B cell (primary cell): ENCODE results near the gene NAV2. TPM values are rescaled to one million over a fixed set of nuclear protein-coding genes. Genes with fewer than 3 reads are reported as not detected.

Experiments used
- ATAC-seq: fragments of 200-7000 bp; cut with Tn5 transposase; one replicate; pipeline ENCODE4 v1.10.0; 2021; ENCODE audit warnings: low read depth, mild to moderate bottlenecking, moderate number of reproducible peaks, moderate library complexity
- CTCF ChIA-PET: fragments of 350-600 bp; sonication (Branson Sonifier 250); formaldehyde crosslinking; loops from one replicate; lab custom pipeline; 2021; ENCODE audit warnings: antibody characterized with exemption, inconsistent platforms; lab: Charles Lee
- POLR2A ChIA-PET: fragments of 350-600 bp; sonication (Branson Sonifier 250); formaldehyde crosslinking; loops from one replicate; lab custom pipeline; 2021; ENCODE audit warnings: antibody characterized with exemption; lab: Charles Lee
- DNase-seq: peaks from one replicate; pipeline ENCODE4 v3.0.0; 2013
- H2AFZ ChIP-seq: 2 replicates; pipeline ENCODE4 v1.6.1; 2012; ENCODE audit warnings: mild to moderate bottlenecking, low read depth, low read length; ENCODE audit not compliant: insufficient read depth, poor library complexity, severe bottlenecking
- H3K27ac ChIP-seq, 2 donors: 1 replicate in 1 of 2; 2 replicates in 1 of 2; pipeline ENCODE4 v1.5.1; 2012 to 2013; ENCODE audit warnings: low read length in 2 of 2, mild to moderate bottlenecking in 2 of 2, moderate library complexity in 1 of 2
- H3K27me3 ChIP-seq, 4 experiments: fragments of 200-600 bp in 1 of 4; sonication (generic) in 1 of 4; replicated peaks in 1 of 4; 1 replicate in 2 of 4; 2 replicates in 2 of 4; pipeline versions ENCODE4 v1.6.1 to v1.7.0; 2013 to 2016; ENCODE audit warnings: low read length in 3 of 4, mild to moderate bottlenecking in 2 of 4, mixed read lengths in 1 of 4, moderate library complexity in 1 of 4; ENCODE audit not compliant: insufficient read depth in 4 of 4, control insufficient read depth in 3 of 4; ENCODE audit errors: control extremely low read depth in 1 of 4
- H3K36me3 ChIP-seq, 2 experiments: replicated peaks in 1 of 2; 1 replicate in 1 of 2; 2 replicates in 1 of 2; pipeline versions ENCODE4 v1.6.1 to v1.7.1; 2013; ENCODE audit warnings: low read length in 1 of 2; ENCODE audit not compliant: insufficient read depth in 2 of 2, control insufficient read depth in 1 of 2; ENCODE audit errors: control extremely low read depth in 1 of 2, extremely low read depth in 1 of 2
- H3K4me1 ChIP-seq, 2 donors: fragments of 200-600 bp in 1 of 2; sonication (generic) in 1 of 2; 1 replicate in 1 of 2; 2 replicates in 1 of 2; pipeline versions ENCODE4 v1.5.1 to v1.6.1; 2013 to 2017; ENCODE audit warnings: low read length in 2 of 2; ENCODE audit not compliant: control insufficient read depth in 2 of 2, insufficient read depth in 2 of 2
- H3K4me2 ChIP-seq: replicated peaks from 2 replicates; pipeline ENCODE3; 2012; ENCODE audit warnings: mild to moderate bottlenecking, low read depth, low read length; ENCODE audit not compliant: poor library complexity, severe bottlenecking
- H3K4me3 ChIP-seq, 5 experiments: fragments of 200-600 bp in 1 of 5; sonication (generic) in 1 of 5; 1 replicate in 3 of 5; 2 replicates in 2 of 5; pipeline versions ENCODE4 v1.5.1 to v1.7.0; 2011 to 2016; ENCODE audit warnings: low read length in 4 of 5, mild to moderate bottlenecking in 4 of 5, low read depth in 2 of 5, control low read depth in 1 of 5, moderate library complexity in 1 of 5; ENCODE audit not compliant: insufficient read depth in 1 of 5; ENCODE audit errors: control extremely low read depth in 1 of 5, extremely low read depth in 1 of 5
- H3K79me2 ChIP-seq: fragments of 200-600 bp; sonication (generic); one replicate; pipeline ENCODE4 v1.6.0; 2016; ENCODE audit warnings: low read length; ENCODE audit not compliant: control insufficient read depth, insufficient read depth
- H3K9ac ChIP-seq: fragments of 200-600 bp; sonication (generic); 2 replicates; pipeline ENCODE4 v1.6.1; 2017; ENCODE audit warnings: mild to moderate bottlenecking, low read length, moderate library complexity
- H3K9me3 ChIP-seq, 3 donors: one replicate each; pipeline versions ENCODE4 v1.6.1 to v1.7.1; 2013; ENCODE audit warnings: low read length in 2 of 3; ENCODE audit not compliant: control insufficient read depth in 2 of 3, insufficient read depth in 1 of 3; ENCODE audit errors: control extremely low read depth in 1 of 3
- H4K20me1 ChIP-seq: 2 replicates; pipeline ENCODE4 v1.6.0; 2012; ENCODE audit warnings: mild to moderate bottlenecking, low read length; ENCODE audit not compliant: insufficient read depth, control insufficient read depth, poor library complexity, severe bottlenecking
- H3K27ac Mint-ChIP-seq: one replicate; pipeline ENCODE4 v1.8.0; 2021; ENCODE audit warnings: mixed read lengths
- H3K27me3 Mint-ChIP-seq: one replicate; pipeline ENCODE4 v1.8.0; 2021; ENCODE audit warnings: mixed read lengths
- H3K4me1 Mint-ChIP-seq: one replicate; pipeline ENCODE4 v1.8.0; 2021; ENCODE audit warnings: mixed read lengths
- H3K4me3 Mint-ChIP-seq: one replicate; pipeline ENCODE4 v1.8.0; 2021; ENCODE audit warnings: mixed read lengths
- H3K9me3 Mint-ChIP-seq: one replicate; pipeline ENCODE4 v1.8.0; 2022; ENCODE audit warnings: mixed read lengths; ENCODE audit not compliant: insufficient read depth
- EZH2 ChIP-seq: IDR thresholded peaks from 2 replicates; pipeline ENCODE4 v1.6.1; 2012; ENCODE audit warnings: borderline replicate concordance, low read depth, mild to moderate bottlenecking, moderate library complexity, low read length; ENCODE audit not compliant: insufficient read depth, poor library complexity, severe bottlenecking
- WGBS: methylation state at CpG from one replicate; pipeline ENCODE4 v1.1.5; 2013; ENCODE audit warnings: missing lambda C conversion rate; ENCODE audit not compliant: insufficient coverage; 5-methylcytosine and 5-hydroxymethylcytosine counted together
- intact Hi-C: fragments of 100-400 bp; cut with micrococcal nuclease; formaldehyde crosslinking; loops from one replicate; pipeline ENCODE4 v1.10.0; 2022
- polyA plus RNA-seq: library from polyadenylated mRNA; depleted of rRNA; stranded (reverse); fragments of >200 nt; gene quantifications from 2 replicates; pipeline ENCODE4 v1.2.3, GENCODE V29; 2012
- total RNA-seq, 2 donors: library from RNA; stranded (reverse); fragments of 120-200 nt in 1 of 2; gene quantifications; 1 replicate in 1 of 2; 2 replicates in 1 of 2; pipeline versions ENCODE4 v1.2.3 to v1.2.4, GENCODE V29; 2013 to 2022
- TF ChIP-seq, protein P1 (sequence below): fragments of 200-600 bp; IDR thresholded peaks from one replicate; pipeline ENCODE4 v1.8.0; 2022; ENCODE audit warnings: antibody characterized with exemption, mild to moderate bottlenecking

Gene NAV2
- total and polyA plus RNA-seq, 2 donors (not counting 1 experiment from before 2014, with no cell fraction given) = 0.82 to 22.2 TPM

DNA sequence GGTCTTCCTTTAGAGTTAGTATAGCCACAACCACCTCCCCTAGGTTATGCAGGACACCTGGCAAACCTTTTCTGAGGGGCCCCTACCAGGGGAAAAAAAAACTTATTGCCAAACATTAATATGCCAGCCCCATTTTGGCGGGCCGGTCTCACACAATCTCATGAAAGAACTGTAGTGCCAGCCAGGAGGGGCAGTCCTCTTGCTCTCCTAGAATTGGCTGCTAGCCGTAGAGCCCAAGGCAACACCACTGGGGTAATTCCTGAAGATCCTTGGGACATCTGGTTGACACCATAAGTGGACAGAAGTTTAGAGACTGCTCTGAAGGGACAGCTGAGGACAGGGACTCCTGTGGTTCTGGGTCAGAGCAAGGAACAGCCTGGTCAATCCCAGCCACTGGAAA lies 24.2 kb downstream of the NAV2 start:
- no peaks in the 10 kb centered on the region for H3K79me2 ChIP-seq
- no peak for DNase-seq
- ATAC-seq = no peak
- WGBS = 89% methylated on average over 3 of the region's 3 CpGs
- H3K27me3 ChIP-seq = no peaks in the 10 kb centered on the region
- no peak overlapping the region for H3K27ac ChIP-seq
- no peak overlapping the region for H3K9ac ChIP-seq
- no peak overlapping the region for H3K4me3 ChIP-seq
- no peaks in the 10 kb centered on the region for H3K9me3 ChIP-seq
- intact Hi-C loops = no loop called here
- H3K36me3 ChIP-seq = no peaks in the 10 kb centered on the region
- H2AFZ ChIP-seq = no peak overlapping the region
- H3K4me1 ChIP-seq = no peaks in the 10 kb centered on the region
- peaks cover 17% of the 10 kb centered on the region for H3K27me3 Mint-ChIP-seq
- ChIA-PET CTCF (interaction anchor here (1.2 kb wide), 1 partner anchor 179 kb away, joined by 3 read pairs; no protein-coding TSS in a partner anchor), POLR2A (no interaction called here)
- no peak overlapping the region for H3K27ac Mint-ChIP-seq
- no peaks in the 10 kb centered on the region for H3K4me1 Mint-ChIP-seq
- TF ChIP-seq, protein P1, sequence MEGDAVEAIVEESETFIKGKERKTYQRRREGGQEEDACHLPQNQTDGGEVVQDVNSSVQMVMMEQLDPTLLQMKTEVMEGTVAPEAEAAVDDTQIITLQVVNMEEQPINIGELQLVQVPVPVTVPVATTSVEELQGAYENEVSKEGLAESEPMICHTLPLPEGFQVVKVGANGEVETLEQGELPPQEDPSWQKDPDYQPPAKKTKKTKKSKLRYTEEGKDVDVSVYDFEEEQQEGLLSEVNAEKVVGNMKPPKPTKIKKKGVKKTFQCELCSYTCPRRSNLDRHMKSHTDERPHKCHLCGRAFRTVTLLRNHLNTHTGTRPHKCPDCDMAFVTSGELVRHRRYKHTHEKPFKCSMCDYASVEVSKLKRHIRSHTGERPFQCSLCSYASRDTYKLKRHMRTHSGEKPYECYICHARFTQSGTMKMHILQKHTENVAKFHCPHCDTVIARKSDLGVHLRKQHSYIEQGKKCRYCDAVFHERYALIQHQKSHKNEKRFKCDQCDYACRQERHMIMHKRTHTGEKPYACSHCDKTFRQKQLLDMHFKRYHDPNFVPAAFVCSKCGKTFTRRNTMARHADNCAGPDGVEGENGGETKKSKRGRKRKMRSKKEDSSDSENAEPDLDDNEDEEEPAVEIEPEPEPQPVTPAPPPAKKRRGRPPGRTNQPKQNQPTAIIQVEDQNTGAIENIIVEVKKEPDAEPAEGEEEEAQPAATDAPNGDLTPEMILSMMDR = no peak
- no peak for TF ChIP-seq EZH2
- H3K9me3 Mint-ChIP-seq = no peaks in the 10 kb centered on the region
- H4K20me1 ChIP-seq = no peaks in the 10 kb centered on the region
- no peak overlapping the region for H3K4me3 Mint-ChIP-seq
- H3K4me2 ChIP-seq = no peak overlapping the region

- Histone ChIP-seq H3K27me3 (no peaks in the 10 kb centered on the region), H2AFZ (no peak overlapping the region), H3K9ac (no peak overlapping the region), H3K4me1 (no peaks in the 10 kb centered on the region), H3K9me3 (no peaks in the 10 kb centered on the region), H3K27ac (no peak overlapping the region), H4K20me1 (no peaks in the 10 kb centered on the region), H3K79me2 (no peaks in the 10 kb centered on the region), H3K4me3 (no peak overlapping the region), H3K36me3 (no peaks in the 10 kb centered on the region), H3K4me2 (no peak overlapping the region)
- ChIA-PET POLR2A (no interaction called here), CTCF (interaction anchor here (1.2 kb wide), 1 partner anchor 180 kb away, joined by 3 read pairs; no protein-coding TSS in a partner anchor)
- 92% methylated on average over 4 of the region's 4 CpGs for WGBS
- H3K27ac Mint-ChIP-seq = no peak overlapping the region
- no peak overlapping the region for H3K4me3 Mint-ChIP-seq
- no peak for ATAC-seq
- H3K9me3 Mint-ChIP-seq = no peaks in the 10 kb centered on the region
- intact Hi-C loops = no loop called here
- H3K4me1 Mint-ChIP-seq = no peaks in the 10 kb centered on the region
- DNase-seq = no peak
- TF ChIP-seq, protein P1 = no peak
- TF ChIP-seq EZH2 = no peak
- peaks cover 21% of the 10 kb centered on the region for H3K27me3 Mint-ChIP-seq
Observed at GRCh38 chr11:19737575-19737974, 24.9 kb downstream of the NAV2 start.
